Muscle of arm (tissue), 12 donors: ENCODE measurements around the gene DFFB. TPM values are rescaled to one million over a fixed set of nuclear protein-coding genes. Genes with fewer than 3 reads are reported as not detected.

Experiments used
- DNase-seq: peaks from one replicate; pipeline ENCODE4 v3.0.0-alpha.2; 2013
- polyA plus RNA-seq, 12 donors: library from polyadenylated mRNA; unstranded; fragments of 120-200 nt; gene quantifications; one replicate each; pipeline ENCODE4 v1.2.1, GENCODE V29; 2013; ENCODE audit not compliant: insufficient read length in 12 of 12

Gene DFFB
- polyA plus RNA-seq, 12 donors: 3.4 to 8.7 (median 4.4) TPM; not detected in 2

DNA sequence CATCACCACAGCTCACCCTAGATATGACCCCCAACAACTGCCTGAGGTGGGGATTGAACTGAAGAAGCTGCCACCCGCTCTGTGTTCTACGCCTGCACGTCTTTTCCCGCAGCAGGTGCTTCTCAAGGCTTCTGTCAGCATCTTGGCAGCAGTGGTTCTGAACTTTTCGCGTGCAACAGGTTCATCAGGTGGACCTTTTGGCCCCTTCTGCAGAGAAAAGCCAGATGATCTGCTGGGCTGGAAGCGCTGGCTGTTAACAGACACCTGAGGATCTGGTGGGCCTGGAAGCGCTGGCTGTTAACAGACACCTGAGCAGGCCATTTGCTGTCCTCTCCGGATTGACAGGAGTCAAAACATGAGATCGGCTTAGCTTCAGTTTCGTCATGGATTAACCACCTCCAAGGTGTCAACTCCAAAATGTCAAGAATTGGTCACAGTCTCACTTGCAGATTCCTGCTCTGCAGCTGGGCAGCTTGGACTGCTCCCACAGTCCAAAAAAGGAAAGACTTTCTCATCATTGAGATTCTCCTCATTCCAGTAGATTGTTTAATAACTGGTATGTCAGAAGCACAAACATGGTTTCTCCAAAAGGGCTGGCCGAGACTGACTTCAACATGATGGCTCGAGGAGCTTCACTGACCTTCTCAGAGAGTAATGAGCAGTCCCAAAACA is 38.1 kb downstream of the DFFB start:
- DNase-seq: no peak

GRCh38 chr1:3895951-3896325 is 38.7 kb downstream of the DFFB start:
- DNase-seq: no peak

GRCh38 chr1:3896396-3897000 is 39.2 kb downstream of the DFFB start:
- DNase-seq: no peak

- DNase-seq: no peak
Measured at GRCh38 chr1:3898475-3898735, 41.1 kb downstream of the DFFB start.

GRCh38 chr1:3898994-3899753 is 41.9 kb downstream of the DFFB start:
- no peak for DNase-seq

GRCh38 chr1:3899754-3900149 is 42.5 kb downstream of the DFFB start:
- no peak for DNase-seq

GRCh38 chr1:3900150-3900968 is 43.1 kb downstream of the DFFB start, which contains the start of gene C1orf174:
Gene C1orf174, minus strand, starts transcription at chr1:3900272. Its CDS starts 86 bp downstream, at chr1:3900186.
- peak; percentile 98 for DNase-seq

DNA sequence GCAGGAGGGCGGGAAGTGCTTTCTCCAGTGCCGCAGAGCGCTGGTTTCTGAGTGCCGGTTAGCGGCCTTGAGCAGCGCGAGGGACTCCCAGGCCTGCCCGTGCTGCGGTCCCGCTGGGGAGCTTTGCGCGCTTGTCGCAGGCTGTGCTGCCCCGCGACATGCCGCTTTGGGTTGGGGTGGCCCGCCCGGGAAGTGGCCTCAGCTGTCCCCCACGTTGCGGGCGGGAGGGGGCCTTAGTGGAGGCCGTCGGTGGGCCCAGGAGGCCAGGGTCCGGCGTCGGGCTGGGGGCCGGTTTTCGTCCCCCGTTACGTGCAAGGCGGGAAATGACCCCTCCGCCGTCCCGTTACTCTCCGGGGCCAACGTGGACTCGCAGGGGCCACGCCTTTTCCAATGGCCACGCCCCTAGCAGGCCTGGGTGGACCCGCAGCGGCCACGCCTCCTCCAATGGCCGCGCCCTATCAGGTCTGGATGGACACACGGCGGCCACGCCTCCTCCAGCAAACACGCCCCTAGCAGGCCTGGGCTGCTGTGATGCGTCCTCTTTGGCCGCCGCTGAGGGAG is 43.8 kb downstream of the DFFB start:
- peak; percentile 96 for DNase-seq

DNA sequence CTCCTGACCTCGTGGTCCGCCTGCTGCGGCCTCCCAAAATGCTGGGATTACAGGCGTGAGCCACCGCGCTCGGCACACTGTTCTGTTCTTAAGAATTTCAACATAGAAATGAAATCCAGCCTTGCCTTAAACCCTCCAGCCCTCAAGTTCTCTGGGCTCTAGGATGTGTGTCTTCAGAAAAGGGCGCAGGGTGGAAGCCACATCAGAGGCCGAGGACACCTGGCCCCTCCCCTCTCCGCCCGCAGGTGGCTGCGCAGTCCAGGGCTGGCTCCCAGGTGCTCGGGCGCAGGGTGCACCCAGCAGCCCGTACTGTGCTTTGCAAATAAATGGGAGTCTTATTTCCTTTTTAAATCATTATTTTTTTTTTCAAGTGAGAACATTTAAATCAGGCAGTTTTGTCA is 44.8 kb downstream of the DFFB start:
- DNase-seq: no peak

DNA sequence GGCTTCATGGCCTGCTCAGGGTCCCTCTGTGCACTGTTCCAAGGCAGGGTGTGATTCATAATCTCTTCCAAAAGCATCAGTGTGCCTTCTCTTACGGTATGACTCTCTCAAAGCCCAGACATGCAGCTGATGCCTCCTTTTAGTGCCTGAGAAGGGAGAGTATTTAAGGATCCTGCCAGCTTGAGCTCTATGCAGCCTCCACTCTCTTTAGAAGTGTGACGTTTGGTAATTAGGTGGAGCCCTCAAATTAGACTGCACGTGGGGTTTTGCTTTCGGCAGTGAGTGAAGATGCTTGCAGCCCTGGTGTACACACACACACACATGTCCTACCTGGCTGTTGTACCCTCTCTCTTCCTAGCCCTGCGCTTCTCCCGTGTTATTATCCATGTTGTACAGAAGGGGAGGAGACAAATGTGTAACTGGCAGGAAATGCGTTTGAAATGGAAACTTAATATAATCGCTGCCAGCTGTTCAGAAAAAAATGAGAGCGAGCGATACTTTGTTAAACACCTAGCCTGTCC is 45.4 kb downstream of the DFFB start:
- no peak for DNase-seq

DNA sequence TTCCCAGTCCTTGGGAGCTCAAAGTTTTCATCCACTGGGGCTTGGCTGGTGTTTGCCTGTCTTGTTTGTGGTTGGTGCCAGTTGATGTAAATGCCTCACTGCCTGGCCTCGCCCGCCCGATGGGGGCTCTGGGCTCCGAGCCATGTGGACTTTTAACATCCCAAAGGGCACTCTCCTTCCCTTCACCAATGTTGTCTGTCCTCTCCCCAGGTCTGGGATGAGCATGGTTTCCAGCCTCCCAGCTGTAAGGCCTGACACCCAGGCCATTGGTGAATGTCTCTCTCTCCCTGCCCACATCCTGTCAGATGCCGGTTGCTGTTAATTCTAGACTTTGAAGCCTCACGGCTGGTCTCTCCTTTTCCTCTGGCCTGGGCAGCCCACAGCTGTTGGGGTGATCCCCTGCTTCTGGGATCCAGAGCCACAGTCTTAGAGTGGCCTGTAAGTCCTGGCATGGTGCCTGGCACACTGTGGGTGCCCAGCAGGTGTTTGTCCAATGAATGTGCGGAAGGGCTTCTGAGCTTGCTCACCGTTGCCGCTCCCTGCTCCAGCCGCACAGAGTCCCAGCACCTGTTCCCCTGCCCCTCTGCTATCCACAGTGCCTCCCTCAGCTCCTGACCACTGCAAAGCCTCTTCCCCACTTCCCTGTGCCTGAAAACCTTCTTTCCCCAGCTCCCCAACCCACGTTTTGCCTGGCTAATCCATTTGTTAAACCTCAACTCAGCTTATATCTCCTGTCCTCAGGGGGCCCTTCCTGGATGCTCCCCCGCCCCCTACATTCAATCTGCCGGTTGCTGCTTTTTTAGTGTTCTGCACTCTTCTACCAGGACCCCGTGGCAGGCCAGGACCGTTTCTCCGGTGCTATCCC is 46.1 kb downstream of the DFFB start:
- peak; percentile 25 for DNase-seq

GRCh38 chr1:3904006-3904842 is 46.9 kb downstream of the DFFB start:
- no peak for DNase-seq

GRCh38 chr1:3904843-3905185 is 47.5 kb downstream of the DFFB start:
- no peak for DNase-seq

GRCh38 chr1:3905266-3905952 is 48.1 kb downstream of the DFFB start:
- DNase-seq: no peak

DNA sequence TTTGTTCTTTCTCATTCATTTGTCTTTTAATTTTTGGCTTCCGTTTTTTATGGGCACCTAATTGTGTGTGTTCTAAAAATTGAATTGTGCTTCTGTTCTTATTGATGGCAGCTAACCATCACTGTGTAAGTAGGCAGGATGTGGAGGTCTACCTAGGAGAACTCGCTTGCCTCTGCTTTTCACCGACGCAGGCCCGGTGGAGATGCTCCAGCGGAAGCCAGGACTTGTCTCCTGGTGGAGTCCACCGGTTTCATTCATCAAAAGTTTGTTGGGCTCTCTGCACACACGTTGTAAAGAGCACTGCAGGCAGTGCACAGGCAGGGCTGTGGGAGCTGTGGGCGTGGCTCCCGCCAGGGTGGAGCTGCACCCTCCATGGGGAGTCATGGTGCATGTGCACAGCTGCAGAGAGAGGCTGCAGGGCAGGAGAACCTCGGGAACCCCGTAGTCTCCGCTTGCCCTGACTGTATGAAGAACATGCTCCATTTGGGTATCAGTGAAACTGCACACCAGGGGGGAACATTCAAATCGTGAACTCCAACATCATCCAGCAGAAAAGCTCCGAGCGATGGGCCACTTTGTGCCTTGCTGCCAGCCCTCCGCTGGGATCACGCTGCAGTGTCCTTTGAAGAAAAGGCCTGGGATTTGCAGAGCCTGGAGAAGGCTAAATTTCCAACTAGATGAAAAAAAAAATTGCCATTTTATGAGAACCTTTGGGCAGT is 48.8 kb downstream of the DFFB start:
- no peak for DNase-seq

DNA sequence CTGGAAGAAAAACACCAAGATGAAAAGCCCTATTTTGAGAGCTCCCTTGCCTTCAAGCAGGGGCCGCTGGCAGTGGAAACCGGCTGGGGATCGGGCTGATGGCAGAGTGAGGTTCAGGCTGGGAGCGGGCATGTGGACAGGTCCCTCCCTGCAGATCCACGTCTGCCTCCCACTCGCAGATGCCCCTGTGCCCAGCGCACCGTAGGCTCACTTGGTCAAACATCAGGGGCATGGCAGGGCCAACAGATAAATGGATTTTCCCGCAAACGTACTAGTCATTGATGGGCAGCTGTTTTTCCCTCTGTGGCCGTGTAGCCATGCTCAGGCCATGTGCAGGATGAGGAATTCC is 49.4 kb downstream of the DFFB start:
- no peak for DNase-seq

- DNase-seq: no peak
Measured at GRCh38 chr1:3907031-3907534, 49.8 kb downstream of the DFFB start.

- no peak for DNase-seq
Measured at GRCh38 chr1:3907621-3908165, 50.4 kb downstream of the DFFB start.
